GM19397 (cell line): ENCODE data around the gene SLC24A3.

Experiments
- ATAC-seq: cut with Tn5 transposase; IDR thresholded peaks from one replicate; pipeline ENCODE4 v1.9.1; 2021; ENCODE audit warnings: mild to moderate bottlenecking, moderate library complexity; ENCODE audit not compliant: unreplicated experiment

SLC24A3 gene

DNA sequence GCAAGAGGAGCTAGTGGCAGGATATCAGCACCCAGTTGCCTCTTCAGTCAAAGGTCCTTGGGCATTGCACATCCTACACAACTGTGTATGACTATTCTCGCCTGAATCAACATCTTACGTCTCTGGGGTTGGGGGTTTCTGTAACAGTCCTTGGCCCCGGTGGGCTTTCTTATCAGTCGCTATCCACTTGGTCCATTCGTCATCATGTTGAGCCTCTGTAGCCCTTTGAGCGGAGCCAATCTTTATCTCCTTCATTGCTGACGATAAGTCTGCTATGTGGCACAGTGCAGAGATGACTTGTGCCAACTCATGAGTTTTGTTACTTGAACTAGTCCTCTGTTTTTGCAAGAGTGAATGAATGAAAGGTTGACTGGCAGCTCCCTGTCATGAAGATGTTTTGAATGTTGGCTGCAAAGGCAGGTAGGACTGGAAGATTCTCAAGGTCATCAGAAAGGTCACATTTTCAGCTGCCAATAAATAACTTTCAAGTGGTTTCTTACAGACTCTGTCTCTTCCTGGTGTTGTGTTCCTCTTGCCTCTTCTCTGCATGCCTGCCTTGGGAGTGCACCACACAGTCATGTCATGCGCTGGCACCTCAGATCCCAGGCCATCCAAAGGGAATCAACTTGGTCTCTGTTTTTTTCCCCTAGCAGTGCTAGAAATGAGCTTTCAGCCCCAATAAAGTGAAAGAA lies 238.9 kb downstream of the SLC24A3 start:
- ATAC-seq: no peak

DNA sequence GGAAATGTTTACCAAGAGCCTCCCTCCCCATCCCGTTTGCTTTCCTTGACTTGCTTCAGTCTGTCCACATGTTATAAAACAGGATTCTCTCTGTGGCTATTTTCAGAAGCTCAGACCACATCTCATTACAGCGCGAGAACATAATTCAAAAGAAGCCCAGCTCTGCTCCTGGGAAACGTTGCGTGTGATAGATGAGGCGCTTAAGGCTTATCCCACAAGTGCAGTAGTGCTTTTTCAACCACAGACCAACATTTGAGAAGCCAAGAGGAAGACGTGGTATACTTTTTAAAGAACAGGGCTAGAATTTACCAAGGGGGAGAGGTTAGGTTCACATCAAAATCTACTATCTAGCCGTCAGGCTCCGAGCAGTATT lies 239.5 kb downstream of the SLC24A3 start:
- ATAC-seq: no peak

DNA sequence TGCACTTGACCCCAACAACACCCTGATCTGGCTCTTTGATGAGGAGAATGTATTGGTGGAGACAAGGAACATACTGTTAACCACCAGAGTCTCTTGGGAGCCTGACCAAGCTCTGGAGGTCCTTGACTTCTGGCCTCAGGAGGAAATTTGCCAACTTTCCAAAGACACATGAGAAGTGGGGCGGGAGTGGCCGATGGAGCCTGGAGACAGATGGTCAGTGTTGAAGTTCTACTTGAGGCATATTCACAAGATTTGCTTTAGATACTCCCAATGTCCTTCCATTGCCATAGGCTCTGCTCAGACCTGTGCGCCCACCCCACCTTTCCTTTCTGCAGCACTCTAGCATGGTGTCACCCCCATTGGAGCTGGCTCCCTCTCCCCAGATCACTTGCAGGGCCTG lies 241.0 kb downstream of the SLC24A3 start:
- no peak for ATAC-seq

DNA sequence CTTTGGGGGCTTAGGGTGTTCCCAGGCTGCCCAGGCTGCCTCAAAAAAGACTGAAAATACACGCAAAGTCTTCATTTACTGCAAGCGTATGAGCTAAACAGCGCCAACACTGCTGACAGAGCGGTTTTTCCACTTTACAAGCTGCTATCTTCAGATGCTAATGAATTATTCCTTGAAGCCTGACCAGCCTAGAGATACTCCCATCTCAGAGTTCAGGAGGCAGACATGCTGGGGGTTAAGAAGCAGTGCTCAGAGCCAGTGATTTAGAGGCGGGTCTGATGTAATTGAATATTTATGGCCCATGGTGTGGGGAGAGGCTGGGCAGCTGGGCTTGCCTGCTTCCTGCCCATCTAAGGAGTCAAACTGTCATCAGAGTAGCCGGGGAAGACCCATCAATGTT lies 241.4 kb downstream of the SLC24A3 start:
- no peak for ATAC-seq

DNA sequence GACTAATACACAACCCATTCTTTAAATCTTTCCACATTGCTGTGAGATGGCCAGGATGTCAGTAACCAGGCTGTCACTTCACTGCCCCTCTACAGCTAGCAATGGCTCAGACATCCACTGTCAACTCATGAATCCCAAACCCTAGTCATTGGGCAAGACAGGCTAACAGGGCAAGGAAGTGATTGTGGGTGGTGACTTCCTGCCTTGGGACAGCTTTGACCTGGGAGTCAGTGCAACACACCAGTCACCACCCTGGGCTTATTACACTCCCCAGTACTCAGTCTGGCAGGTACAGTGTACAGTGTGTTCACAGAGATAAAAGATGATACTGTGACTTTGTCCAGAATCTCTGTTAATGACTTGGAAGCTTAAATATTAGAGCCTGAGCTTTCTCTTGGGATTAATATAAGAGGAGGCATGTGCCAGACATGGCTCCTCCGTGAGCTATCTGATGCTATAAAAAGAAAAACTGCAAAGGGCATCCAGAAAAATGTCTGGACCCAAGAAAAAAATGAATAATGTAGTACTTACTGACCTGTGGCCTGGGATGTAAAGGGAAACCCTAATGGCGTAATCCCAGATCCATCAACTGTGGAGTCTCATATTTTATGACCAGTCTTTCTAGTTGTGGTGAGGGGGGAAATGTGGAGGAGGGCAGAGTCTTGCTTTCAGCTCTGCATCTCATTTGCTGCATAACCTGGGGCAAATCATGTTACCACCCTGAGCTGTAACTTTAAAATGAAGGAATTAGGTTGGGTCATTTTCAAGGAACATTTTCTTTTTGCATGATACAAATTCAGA lies 244.4 kb downstream of the SLC24A3 start:
- ATAC-seq: no peak

DNA sequence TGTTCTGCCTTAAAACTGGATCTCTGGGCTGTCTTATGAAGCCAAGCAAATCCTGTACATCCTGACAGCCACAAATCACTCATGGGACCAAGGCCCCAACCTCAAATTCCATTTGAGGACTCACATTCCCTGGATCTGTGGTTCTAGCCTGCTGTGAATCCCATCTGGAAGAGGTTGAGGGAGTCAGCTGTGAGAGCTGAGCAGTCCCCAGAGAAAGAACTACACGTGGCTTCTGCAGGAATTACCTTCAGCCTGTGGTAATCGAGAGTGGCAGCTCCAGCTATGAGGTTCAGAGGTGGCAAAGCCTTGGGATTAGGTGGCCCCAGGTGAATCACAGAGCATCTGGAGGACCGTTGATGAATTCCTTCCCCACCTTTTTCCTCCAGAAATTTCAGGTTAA lies 245.2 kb downstream of the SLC24A3 start:
- ATAC-seq: no peak

DNA sequence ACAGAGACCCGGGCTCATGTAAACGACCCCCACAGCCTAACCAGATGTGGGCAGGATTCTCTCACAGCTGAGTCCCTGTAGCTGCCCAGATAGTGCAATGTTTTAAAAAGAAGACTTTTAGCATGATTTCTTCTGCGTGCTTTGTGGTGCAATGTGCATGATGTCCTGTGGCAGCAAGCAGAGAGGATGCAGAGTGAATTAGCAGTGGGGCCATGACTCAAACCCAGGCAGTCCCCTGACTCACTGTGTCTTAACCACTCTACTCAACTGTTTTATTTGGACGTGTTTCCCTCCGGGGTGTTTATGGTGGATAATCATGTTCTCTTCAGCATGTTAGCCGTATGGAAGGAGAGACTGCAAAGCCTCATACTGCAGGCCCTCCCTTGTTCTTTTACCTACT lies 247.9 kb downstream of the SLC24A3 start:
- ATAC-seq: no peak

DNA sequence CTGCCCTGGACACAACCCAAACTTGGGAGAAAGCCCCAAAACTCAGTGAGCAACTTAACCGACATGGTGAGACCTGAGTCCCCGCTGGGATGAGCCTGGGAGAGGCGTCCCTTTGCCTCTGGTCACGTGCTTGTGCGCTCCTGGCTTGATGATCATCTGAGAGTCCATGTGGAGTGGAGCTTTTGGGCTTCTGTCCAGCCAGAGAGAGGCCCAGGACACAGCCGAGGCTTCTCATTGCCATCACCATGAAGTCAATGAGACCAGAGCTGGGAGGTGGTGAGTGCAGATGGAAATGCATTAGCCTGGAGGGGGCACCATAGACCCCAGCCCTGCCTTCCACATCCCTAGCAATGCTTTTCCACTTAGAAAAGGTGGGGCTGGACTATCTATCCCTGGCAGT lies 250.0 kb downstream of the SLC24A3 start:
- ATAC-seq: no peak

DNA sequence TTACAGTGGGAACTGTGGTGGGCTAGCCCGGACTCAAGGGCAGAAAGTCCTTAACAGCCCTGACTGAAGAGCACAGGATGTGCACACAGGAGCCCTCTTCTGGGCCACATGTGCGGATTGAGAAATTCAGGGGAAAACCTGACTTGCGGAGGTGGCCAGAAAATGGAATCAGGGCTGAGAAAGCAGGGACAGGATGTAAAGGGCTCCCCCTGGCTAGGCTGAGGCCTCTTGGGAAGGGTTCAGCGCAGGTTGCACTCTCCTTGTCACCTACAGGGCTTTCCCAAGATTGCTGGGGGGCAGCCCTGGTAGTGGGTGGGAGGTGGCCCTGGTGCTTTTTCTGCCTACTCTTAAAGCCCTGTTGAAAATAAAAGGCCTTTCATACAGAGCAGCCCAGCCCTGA lies 251.2 kb downstream of the SLC24A3 start:
- no peak for ATAC-seq

DNA sequence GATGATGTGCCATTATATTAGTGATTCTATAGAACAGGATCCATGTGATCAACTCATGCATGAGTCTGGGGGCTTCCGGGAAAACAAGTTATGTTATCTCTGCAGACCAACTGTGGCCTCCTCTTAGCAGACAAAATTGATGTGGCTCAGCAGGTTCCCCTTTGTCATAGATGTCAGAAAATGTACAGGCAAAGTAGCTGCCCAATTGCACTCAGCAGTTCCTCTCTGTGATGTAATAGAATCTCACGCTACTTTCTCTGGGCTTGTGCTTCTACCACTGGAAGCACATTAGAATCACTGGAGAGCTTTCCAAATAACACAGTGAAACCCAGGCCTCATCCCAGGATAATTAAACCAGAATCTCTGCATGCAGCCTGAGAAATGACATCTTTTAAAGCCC lies 253.1 kb downstream of the SLC24A3 start:
- ATAC-seq: no peak

DNA sequence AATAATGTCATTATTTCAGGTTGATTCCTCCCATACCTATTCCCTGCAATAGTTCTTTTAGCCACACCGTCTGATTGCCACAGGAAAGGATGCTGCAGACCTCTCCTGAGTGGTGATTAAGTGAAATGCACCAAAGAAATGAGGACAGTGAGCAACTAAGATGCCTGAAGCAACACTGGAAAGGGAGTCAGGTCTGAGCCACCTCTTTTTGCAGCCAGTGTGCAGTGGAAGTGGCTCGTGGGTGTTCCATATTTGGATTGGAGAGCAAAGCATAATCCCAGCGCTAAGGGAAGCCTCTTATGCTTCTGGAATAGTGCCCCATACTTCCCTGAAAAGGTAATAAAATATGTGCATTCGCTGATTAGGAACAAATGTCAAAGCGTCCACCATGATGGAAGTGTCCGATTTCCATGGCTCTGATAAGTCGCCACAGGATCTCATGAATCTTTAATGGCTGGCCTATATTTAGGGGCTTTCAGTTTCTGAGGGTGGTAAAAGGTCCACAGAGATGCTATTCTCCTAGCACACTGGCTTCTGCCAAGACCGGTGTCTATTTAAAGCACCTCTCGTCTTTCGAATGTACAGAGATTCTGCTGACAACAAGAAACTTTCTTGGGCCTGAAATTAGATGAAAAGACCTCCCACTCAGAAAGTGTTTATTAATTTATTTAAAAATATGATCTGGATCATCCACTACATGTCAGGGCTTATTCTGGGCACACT lies 253.9 kb downstream of the SLC24A3 start:
- ATAC-seq: no peak

DNA sequence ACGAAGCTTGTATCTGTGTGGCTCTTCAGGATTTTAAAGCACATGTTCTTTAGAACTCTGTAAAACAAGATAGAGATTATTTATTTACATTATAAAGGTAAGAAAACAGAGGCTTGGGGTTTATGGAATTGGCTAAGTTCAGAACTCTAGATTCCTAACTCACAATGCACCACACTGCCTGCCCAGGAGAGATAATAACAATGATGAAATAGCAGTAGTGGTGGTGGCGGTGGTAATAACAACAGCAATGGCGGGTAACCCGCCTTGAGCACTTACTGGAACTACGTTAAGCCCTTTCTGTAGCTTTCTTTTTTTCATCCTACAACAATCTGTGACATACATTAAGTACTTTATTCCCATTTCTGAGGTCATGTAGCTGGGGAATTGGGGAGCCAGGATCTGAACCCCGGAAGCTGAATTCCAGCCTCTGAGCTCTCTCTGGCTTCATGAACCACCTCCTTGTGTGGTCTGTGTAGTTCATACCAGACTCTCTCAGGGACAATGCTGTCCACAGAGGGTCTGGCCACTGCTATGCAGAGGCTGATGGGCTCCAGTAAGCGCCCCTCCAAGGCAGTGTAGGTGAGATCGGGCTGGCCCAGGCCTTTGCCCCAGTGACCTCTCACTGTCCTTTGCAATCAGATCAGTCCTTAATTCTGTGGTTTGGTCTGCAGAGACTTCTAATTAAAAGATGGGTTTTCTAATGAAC lies 260.9 kb downstream of the SLC24A3 start:
- ATAC-seq: no peak

DNA sequence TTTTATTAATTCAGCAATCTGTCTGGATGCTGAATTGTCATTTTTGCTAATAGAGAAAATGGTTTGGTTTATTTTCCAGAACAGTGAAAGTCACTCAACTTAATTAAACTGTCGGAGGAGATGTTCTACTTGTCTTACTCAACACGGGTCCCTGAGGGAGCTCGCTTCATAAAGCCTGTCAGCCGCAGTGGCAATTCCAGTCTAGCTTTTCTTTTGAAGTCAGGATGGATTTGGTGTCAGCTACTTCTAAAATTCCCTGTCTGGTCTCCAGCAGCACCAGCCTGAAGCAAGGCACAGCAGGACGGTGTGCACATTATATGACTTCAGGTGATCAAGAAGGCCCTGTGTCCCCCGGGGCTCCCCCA lies 261.5 kb downstream of the SLC24A3 start:
- ATAC-seq: no peak

DNA sequence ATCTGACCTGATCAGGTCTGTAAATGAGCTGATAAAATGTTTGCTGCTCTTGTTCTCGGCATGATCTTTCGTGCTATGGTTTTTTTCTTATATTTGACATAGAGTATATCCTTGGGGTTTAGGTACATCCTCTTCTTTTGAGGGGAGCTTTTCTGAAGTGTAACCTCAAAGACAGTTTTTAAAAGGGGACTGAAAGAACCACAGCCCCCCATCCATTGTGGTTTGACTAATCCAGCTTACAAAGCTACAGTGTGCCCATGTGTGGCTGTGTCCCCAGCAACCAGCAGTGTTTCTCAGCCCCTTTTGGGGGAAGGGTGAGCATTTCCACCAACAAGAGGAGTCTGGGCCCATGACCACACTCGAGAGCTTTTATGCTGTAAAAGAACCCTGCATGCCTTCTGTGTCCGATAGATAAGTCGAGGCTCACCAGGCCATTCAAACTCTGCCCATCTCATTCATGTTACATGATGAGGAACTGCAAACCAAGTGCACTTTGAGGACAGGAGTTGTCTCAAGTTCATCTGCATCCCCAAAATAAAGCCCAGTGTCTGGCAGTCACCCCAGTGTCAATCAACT lies 266.0 kb downstream of the SLC24A3 start:
- ATAC-seq: no peak

DNA sequence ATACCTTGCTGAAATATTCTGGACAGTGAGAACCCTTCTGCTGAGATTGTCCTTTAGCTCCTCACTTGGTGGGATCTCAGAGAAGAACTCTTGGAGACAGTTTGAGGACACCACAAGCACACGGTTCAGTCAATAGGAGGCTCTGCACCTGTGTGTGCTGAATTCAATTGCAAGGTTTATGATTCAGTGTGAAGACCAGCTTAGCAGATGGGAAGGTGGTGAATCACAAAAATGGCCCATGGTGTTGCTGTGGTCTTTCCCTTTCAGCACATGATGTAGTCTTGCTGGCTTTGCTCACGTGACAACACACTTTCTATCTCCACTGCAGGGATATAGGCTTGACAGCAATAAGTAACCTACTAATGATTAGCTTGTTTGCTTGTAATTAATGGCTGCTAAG lies 270.3 kb downstream of the SLC24A3 start:
- no peak for ATAC-seq

DNA sequence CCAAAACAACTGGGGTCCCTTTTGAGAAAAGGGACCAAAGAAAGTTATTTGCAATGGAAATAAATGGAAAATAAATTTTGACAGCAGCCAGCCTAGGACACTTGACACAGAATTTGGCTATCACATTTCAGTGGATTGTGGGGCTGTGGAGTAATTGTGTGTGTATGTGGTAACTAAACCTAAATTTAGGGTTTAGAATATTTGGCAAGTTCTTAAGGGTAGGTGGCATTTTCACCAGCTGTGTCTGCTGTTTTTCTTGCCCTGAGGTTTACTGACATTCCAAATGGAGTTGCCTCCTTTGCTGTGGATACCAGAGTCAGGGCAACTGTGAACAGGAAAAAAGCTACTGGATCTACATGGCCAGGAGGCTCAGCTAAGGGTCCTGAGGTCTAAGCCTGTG lies 270.9 kb downstream of the SLC24A3 start:
- no peak for ATAC-seq

DNA sequence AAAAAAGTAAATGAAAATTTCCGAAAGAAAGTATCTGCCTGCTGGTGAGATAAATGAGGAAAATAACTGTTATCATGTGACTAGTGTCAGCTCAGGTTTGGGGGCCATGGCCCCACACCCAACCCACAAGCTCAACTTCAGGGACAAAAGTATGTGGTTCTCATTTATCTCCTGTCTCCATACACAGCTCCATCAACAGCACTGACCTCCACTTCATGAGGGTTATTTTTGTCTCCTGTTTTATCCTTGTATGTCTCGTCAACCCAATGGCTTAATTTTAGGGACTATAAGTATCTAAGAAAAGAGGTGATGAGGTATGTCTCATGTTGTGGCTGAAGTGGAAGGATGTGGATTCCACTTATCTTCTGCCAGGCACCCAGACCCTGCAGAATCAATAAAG lies 274.0 kb downstream of the SLC24A3 start:
- ATAC-seq: no peak

DNA sequence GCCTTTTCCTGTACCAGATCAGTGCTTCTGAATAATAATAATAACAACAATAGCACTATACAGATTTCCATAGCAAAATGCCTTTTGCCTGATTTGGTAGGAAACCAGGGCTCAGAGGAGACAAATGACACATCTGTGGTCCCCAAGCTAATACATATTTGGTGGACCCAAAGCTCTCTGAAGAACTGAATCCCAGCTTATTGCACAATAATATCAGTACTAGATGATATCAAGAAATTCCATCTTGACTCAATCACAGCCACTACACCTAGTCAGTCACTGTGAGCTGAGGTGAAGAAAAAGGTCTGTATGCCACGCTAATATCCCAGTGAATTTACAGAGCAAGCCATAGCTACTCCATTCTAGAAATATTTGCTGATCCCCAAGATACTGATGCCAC lies 275.0 kb downstream of the SLC24A3 start:
- ATAC-seq: no peak

DNA sequence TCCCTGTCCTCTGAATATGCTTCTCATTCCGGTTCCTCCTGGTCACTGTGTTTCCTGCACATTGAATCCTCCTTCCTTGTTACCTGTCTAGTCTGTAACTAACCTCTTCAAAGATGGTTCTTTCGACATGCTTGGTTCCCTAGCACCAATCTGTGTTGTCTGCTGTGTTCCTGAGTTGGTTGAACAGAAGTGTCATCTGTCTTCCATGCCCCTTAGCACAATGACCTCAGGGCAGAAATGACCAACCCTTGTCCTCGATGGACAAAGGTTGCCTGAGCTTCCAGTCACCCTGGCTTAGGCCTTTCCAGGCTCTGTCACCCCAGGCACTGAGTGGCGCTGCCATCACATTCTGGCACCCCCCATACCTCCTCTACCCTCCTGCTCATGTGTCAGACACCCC lies 278.8 kb downstream of the SLC24A3 start:
- no peak for ATAC-seq

DNA sequence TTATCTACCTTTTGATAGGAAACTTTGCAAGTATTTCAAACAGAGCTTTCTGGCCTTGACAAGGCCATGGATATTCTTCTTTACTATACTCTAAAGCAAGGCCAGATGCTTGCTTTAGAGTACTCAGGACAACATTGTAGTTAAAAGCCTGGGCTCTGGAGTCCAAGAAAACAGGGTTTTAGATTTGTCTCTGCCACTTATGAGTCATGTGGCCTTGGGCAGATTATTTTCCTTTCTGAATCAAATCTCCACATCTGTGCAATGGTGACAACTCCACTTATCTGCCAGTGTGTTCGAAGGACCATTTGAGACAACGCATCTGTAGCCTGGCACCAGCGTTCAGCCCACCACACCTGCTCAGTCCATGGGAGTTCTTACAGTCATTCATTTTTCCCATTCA lies 279.7 kb downstream of the SLC24A3 start:
- ATAC-seq: no peak

DNA sequence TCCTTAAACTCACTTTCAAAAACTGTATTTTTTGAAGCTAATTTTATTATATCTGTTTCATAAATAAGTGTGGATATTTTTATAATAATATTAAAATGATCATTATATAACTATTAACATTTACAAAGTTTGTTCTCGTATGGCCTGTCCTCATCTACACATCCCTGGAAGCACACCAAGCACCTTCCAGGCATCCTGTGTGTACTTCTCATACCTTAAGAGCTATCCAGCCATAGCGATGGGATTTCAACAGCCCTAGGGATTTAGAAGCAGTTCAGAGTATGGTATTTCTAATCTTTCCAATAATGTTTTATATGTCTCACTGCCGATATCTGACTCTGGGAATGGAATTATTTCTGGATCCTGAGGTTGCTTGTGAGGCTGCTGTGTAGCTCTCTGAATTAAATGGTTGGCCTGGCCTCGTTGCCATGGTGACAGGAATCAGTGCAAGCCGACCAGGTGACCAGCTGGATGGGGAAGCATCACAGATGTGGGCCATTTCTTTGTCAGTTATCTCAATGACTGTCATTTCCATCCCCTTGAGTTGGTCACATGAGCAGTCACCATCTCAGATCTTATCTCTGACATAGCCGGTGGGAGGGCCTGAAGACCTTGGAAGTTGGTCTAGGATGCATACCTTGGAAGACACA lies 280.4 kb downstream of the SLC24A3 start:
- ATAC-seq: no peak
